Breast epithelium (tissue), 3 donors: ENCODE measurements around the gene SEC31B.

Experiments
- CTCF ChIP-seq, 3 donors: fragments of 450-650 bp; IDR thresholded peaks; one replicate each; pipeline ENCODE4 v1.5.1; 2016 to 2017; ENCODE audit warnings: antibody characterized with exemption in 3 of 3, mild to moderate bottlenecking in 3 of 3, moderate library complexity in 3 of 3
- POLR2AphosphoS5 ChIP-seq, 3 donors: sonication (generic); formaldehyde crosslinking; IDR thresholded peaks; one replicate each; pipeline ENCODE4 v1.6.1; 2017; ENCODE audit warnings: antibody characterized with exemption in 3 of 3

GRCh38 chr10:100481462-100482081 lies 38.1 kb downstream of the SEC31B start:
- TF ChIP-seq POLR2AphosphoS5 (IDR thresholded peaks at IDR 0.05) (no peak), CTCF (IDR thresholded peaks at IDR 0.05) (peak in 1 of 3 donors; percentile 10)
